ENCODE results near the gene ZNF549.
A peak's percentile ranks its signal among the peaks of the same experiment; 100 is the strongest.

ZNF549 gene

DNA sequence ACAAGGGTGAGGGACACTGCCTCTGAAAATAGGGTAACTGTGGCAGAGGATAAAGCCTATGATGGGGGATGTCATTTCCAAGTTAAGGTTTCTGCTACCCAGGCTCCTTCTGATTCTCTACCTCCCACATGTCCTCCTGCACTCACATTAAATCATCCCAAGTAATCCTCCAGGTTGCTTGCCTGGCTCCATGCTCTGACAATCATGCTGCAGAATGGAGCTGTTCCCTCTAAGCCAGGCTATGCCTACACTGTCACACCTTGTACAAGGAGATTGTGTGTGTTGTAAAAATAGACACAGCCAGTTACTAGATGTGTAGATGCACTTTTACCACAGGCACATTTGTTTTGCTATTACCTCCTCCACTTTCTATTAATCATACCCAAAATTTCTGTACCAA lies 43.6 kb downstream of the ZNF549 start:
- no peak for DNase-seq

GRCh38 chr19:57572415-57572947 lies 45.3 kb downstream of the ZNF549 start:
- no peak for DNase-seq

GRCh38 chr19:57576661-57577060 lies 49.5 kb downstream of the ZNF549 start:
- no peak for DNase-seq

DNA sequence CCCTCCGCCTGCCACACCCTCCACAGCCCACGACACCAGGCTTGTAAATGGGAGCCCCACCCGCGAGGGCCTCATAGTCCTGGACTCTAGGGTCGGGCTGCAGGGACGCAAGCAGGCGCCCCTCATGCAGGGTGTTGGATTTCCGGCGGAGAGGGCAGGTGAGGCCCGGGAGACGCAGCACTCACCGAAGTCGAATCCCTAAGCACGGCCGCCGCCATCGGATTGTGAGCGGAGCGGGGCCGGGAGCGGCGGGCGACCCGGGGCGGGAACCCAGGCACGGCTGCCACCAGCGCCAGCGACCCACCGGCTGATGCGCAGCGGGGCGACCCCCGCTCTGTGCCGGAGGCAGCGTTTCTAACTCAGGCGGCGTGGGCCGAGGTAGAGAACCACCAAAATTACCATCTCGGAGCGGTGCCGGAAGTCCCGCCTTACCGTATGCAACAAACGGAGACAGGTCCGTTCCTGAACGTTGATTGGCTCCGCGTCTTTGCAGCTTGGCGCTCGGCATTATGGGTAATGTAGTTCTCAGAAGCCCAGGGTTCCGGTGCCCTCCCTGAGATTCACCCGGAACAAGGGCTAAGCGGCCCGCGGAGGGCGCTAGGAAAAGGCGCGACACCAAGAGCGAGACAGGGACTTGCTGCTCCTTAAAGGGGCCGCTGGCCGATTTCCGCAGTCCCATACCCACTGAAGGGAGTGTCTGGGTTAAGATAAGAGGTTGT lies 51.5 kb downstream of the ZNF549 start, which contains the start of gene ZNF416:
Gene ZNF416, minus strand, starts transcription at position 425 of the 719 bp plus-strand sequence. Its CDS starts 207 bp downstream, at position 218.
- DNase-seq: peak; percentile 88

DNA sequence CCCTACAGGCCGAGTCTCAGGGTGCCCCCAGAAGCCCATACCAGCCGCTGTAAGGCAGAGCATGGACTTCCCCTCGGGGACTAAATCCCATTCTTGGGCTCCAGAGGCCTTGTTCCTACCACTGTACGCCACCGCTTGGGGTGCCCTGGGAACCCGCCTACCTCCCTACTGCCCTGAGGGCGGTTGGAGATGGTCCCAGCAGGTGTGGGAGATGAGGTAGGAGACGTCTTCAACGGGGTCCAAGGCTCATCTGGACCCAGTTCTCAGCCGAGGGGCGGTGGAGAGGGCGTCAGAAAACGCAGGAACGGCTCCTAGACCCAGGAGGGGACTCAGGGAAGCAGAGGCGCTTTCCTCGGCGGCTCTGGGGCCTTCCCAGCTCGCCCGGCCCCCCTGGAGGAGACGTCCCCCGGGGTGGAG lies 56.0 kb downstream of the ZNF549 start:
- no peak for DNase-seq

- no peak for DNase-seq
Observed at GRCh38 chr19:57583521-57584416, 56.6 kb downstream of the ZNF549 start, which contains the start of gene ZIK1. ZIK1 (plus strand) TSS chr19:57584145; CDS start chr19:57584357, 212 bp downstream.

- no peak for DNase-seq
Observed at GRCh38 chr19:57587529-57587928, 60.4 kb downstream of the ZNF549 start.

- no peak for DNase-seq
Observed at GRCh38 chr19:57599377-57599760, 72.2 kb downstream of the ZNF549 start.

- DNase-seq: peak; percentile 74
Observed at GRCh38 chr19:57599761-57600383, 72.7 kb downstream of the ZNF549 start, which contains the start of gene ZNF530. ZNF530 (plus strand) TSS chr19:57599885; CDS start chr19:57604346, 4,461 bp downstream.

DNA sequence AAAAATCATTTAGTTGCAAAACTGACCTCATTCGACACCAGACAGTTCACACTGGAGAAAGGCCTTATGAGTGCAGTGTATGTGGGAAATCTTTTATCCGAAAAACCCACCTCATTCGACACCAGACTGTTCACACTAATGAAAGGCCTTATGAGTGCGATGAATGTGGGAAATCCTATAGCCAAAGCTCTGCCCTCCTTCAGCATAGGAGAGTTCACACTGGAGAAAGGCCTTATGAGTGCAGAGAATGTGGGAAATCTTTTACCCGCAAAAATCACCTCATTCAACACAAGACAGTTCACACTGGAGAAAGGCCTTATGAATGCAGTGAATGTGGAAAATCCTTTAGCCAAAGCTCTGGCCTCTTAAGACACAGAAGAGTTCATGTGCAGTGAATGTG lies 79.8 kb downstream of the ZNF549 start:
- no peak for DNase-seq
